H9 (cell line): ENCODE results near the gene SEC11A. TPM values are rescaled to one million over a fixed set of nuclear protein-coding genes. Genes with fewer than 3 reads are reported as not detected.
A peak's percentile ranks its signal among the peaks of the same experiment; 100 is the strongest.

ENCODE experiments used
- DNase-seq: peaks from one replicate; pipeline ENCODE4 v3.0.0-alpha.2; 2017
- H2AFZ ChIP-seq: one replicate; pipeline ENCODE4 v1.6.1; 2013; ENCODE audit warnings: mild to moderate bottlenecking, low read length, control low read depth, moderate library complexity
- H2AK5ac ChIP-seq: 2 replicates; pipeline ENCODE4 v1.6.1; 2013; ENCODE audit warnings: low read length, control low read depth, mixed read lengths; ENCODE audit not compliant: insufficient read length
- H2BK120ac ChIP-seq: one replicate; pipeline ENCODE4 v1.6.1; 2013; ENCODE audit warnings: low read depth, mild to moderate bottlenecking, low read length, control low read depth, inconsistent platforms; ENCODE audit not compliant: poor library complexity, severe bottlenecking
- H2BK12ac ChIP-seq: 2 replicates; pipeline ENCODE4 v1.6.1; 2013; ENCODE audit warnings: low read length, control low read depth, mixed read lengths, low read depth; ENCODE audit not compliant: insufficient read length
- H2BK15ac ChIP-seq: 2 replicates; pipeline ENCODE4 v1.6.1; 2013; ENCODE audit warnings: low read depth, low read length, control low read depth
- H2BK20ac ChIP-seq: one replicate; pipeline ENCODE4 v1.6.1; 2013; ENCODE audit warnings: low read depth, mild to moderate bottlenecking, low read length, control low read depth, inconsistent platforms; ENCODE audit not compliant: poor library complexity, severe bottlenecking
- H2BK5ac ChIP-seq: 2 replicates; pipeline ENCODE4 v1.6.1; 2013; ENCODE audit warnings: low read length, control low read depth, mixed read lengths; ENCODE audit not compliant: insufficient read length
- H3K14ac ChIP-seq: 2 replicates; pipeline ENCODE4 v1.6.1; 2013; ENCODE audit warnings: low read length, control low read depth; ENCODE audit not compliant: insufficient read depth
- H3K18ac ChIP-seq: 2 replicates; pipeline ENCODE4 v1.6.1; 2013; ENCODE audit warnings: low read depth, mild to moderate bottlenecking, mixed read lengths, low read length, control low read depth; ENCODE audit not compliant: insufficient read length
- H3K23ac ChIP-seq: 2 replicates; pipeline ENCODE4 v1.6.1; 2013; ENCODE audit warnings: low read length, control low read depth, mixed read lengths, low read depth; ENCODE audit not compliant: insufficient read length
- H3K23me2 ChIP-seq: 2 replicates; pipeline ENCODE4 v1.6.1; 2013; ENCODE audit warnings: low read depth, mild to moderate bottlenecking, mixed read lengths, low read length, control low read depth; ENCODE audit not compliant: insufficient read length, poor library complexity, severe bottlenecking
- H3K27ac ChIP-seq: 2 replicates; pipeline ENCODE4 v1.5.1; 2013; ENCODE audit warnings: low read length, control low read depth, mixed read lengths, low read depth; ENCODE audit not compliant: insufficient read length
- H3K27me3 ChIP-seq: 2 replicates; pipeline ENCODE4 v1.6.1; 2013; ENCODE audit warnings: low read length, control low read depth, inconsistent platforms; ENCODE audit not compliant: insufficient read depth
- H3K4ac ChIP-seq: 2 replicates; pipeline ENCODE4 v1.6.1; 2013; ENCODE audit warnings: low read depth, mild to moderate bottlenecking, control low read depth, inconsistent platforms, low read length, moderate library complexity
- H3K4me1 ChIP-seq: 2 replicates; pipeline ENCODE4 v1.6.1; 2013; ENCODE audit warnings: low read length, control low read depth, inconsistent platforms; ENCODE audit not compliant: insufficient read depth
- H3K4me2 ChIP-seq: 2 replicates; pipeline ENCODE4 v1.6.1; 2013; ENCODE audit warnings: low read length, control low read depth, mixed read lengths; ENCODE audit not compliant: insufficient read length, insufficient read depth
- H3K56ac ChIP-seq: 2 replicates; pipeline ENCODE4 v1.6.1; 2013; ENCODE audit warnings: low read depth, mild to moderate bottlenecking, mixed read lengths, low read length, control low read depth; ENCODE audit not compliant: insufficient read length
- H3K79me1 ChIP-seq: 2 replicates; pipeline ENCODE4 v1.6.1; 2013; ENCODE audit warnings: low read depth, mild to moderate bottlenecking, moderate library complexity, low read length, control low read depth, inconsistent platforms; ENCODE audit not compliant: insufficient read depth, poor library complexity, severe bottlenecking
- H3K79me2 ChIP-seq: 2 replicates; pipeline ENCODE4 v1.6.1; 2013; ENCODE audit warnings: low read length, control low read depth, inconsistent platforms; ENCODE audit not compliant: insufficient read depth
- H3K9ac ChIP-seq: 2 replicates; pipeline ENCODE4 v1.6.1; 2013; ENCODE audit warnings: low read length, control low read depth, mixed read lengths; ENCODE audit not compliant: insufficient read length; ENCODE audit errors: extremely low read depth
- H3K9me3 ChIP-seq: one replicate; pipeline ENCODE4 v1.6.1; 2013; ENCODE audit warnings: low read depth, low read length, inconsistent platforms; ENCODE audit not compliant: control insufficient read depth
- H3T11ph ChIP-seq: one replicate; pipeline ENCODE4 v1.6.1; 2013; ENCODE audit warnings: mild to moderate bottlenecking, low read length, control low read depth, inconsistent platforms
- H4K20me1 ChIP-seq: one replicate; pipeline ENCODE4 v1.6.1; 2013; ENCODE audit not compliant: control insufficient read depth, insufficient read length, insufficient read depth
- H4K5ac ChIP-seq: 2 replicates; pipeline ENCODE4 v1.6.1; 2013; ENCODE audit warnings: low read depth, mild to moderate bottlenecking, mixed read lengths, low read length, control low read depth; ENCODE audit not compliant: insufficient read length
- H4K8ac ChIP-seq: replicated peaks from 2 replicates; pipeline ENCODE4 v1.6.1; 2013; ENCODE audit warnings: low read length, control low read depth, mixed read lengths, low read depth; ENCODE audit not compliant: insufficient read length
- H4K91ac ChIP-seq: 2 replicates; pipeline ENCODE4 v1.6.1; 2013; ENCODE audit warnings: low read depth, mild to moderate bottlenecking, moderate library complexity, mixed read lengths, low read length, control low read depth; ENCODE audit not compliant: insufficient read length
- H3K27ac Mint-ChIP-seq, 3 experiments: 2 replicates in 2 of 3; 3 replicates in 1 of 3; pipeline ENCODE4 v1.8.0; 2020 to 2021; ENCODE audit warnings: mixed read lengths in 3 of 3, mild to moderate bottlenecking in 1 of 3, moderate library complexity in 1 of 3
- H3K27me3 Mint-ChIP-seq: 2 replicates; pipeline ENCODE4 v1.8.0; 2021; ENCODE audit warnings: low read depth, mild to moderate bottlenecking, moderate library complexity, mixed read lengths
- H3K36me3 Mint-ChIP-seq, 3 experiments: 2 replicates in 2 of 3; 3 replicates in 1 of 3; pipeline ENCODE4 v1.8.0; 2020 to 2021; ENCODE audit warnings: low read depth in 3 of 3, mixed read lengths in 3 of 3; ENCODE audit not compliant: insufficient read depth in 1 of 3
- H3K4me1 Mint-ChIP-seq, 2 experiments: 2 replicates each; pipeline ENCODE4 v1.8.0; 2020; ENCODE audit warnings: mixed read lengths in 2 of 2
- H3K4me3 Mint-ChIP-seq, 2 experiments: 2 replicates in 1 of 2; 3 replicates in 1 of 2; pipeline ENCODE4 v1.8.0; 2020 to 2021; ENCODE audit warnings: mild to moderate bottlenecking in 2 of 2, mixed read lengths in 2 of 2, moderate library complexity in 1 of 2
- H3K9me3 Mint-ChIP-seq, 2 experiments: 2 replicates in 1 of 2; 3 replicates in 1 of 2; pipeline ENCODE4 v1.8.0; 2020; ENCODE audit warnings: mild to moderate bottlenecking in 2 of 2, mixed read lengths in 2 of 2, moderate library complexity in 1 of 2
- CTCF ChIP-seq: fragments of 200-600 bp; sonication (generic); conservative IDR thresholded peaks from 3 replicates; pipeline ENCODE4 v1.8.0; 2021; ENCODE audit warnings: antibody characterized with exemption, mild to moderate bottlenecking
- WGBS: extraction: QIAGEN DNeasy Blood & Tissue Kit; methylation state at CpG from one replicate; pipeline ENCODE4 v1.1.7; 2013; ENCODE audit warnings: missing lambda C conversion rate, low lambda C conversion rate, mixed read lengths; ENCODE audit not compliant: insufficient read length; ENCODE audit errors: extremely low coverage; 5-methylcytosine and 5-hydroxymethylcytosine counted together
- total RNA-seq: library from RNA; stranded (reverse); gene quantifications from 2 replicates; pipeline ENCODE4 v1.2.1, GENCODE V29; 2021

Gene SEC11A
- total RNA-seq, 1 experiment from 2014 or later = 250 TPM

GRCh38 chr15:84666373-84666772 lies 49.6 kb downstream of the SEC11A start:
- H3K79me1 ChIP-seq = no peaks in the 10 kb centered on the region
- no peak overlapping the region for H3K27ac ChIP-seq
- no peak overlapping the region for H3K4ac ChIP-seq
- H3K4me2 ChIP-seq = no peak overlapping the region
- H4K8ac ChIP-seq = no peak overlapping the region
- 0 out of 2 replicates have a peak, but pooled peaks cover 2% of the 10 kb centered on the region for H3K79me2 ChIP-seq
- no peak overlapping the region for H2AK5ac ChIP-seq
- H3K18ac ChIP-seq = no peak overlapping the region
- no peak overlapping the region for H2BK120ac ChIP-seq
- no peaks in the 10 kb centered on the region for H3K4me1 Mint-ChIP-seq
- H4K20me1 ChIP-seq = no peaks in the 10 kb centered on the region
- H3T11ph ChIP-seq = no peak overlapping the region
- no peaks in the 10 kb centered on the region for H3K4me1 ChIP-seq
- peaks cover 14 to 57% (median 52%) of the 10 kb centered on the region in 3 experiments; a peak in 6 of 7 replicates for H3K36me3 Mint-ChIP-seq
- H3K27ac Mint-ChIP-seq = peak overlapping the region in 2 of 3 experiments; percentile 33 to 34; a peak in 2 of 7 replicates
- no peak overlapping the region for H2BK12ac ChIP-seq
- H3K56ac ChIP-seq = no peak overlapping the region
- no peak overlapping the region for H2BK5ac ChIP-seq
- no peaks in the 10 kb centered on the region for H3K23me2 ChIP-seq
- no peak overlapping the region for H3K14ac ChIP-seq
- no peaks in the 10 kb centered on the region for H3K27me3 Mint-ChIP-seq
- H2AFZ ChIP-seq = no peak overlapping the region
- TF ChIP-seq CTCF = no peak
- H4K5ac ChIP-seq = no peak overlapping the region
- no peak overlapping the region for H3K4me3 Mint-ChIP-seq
- H3K27me3 ChIP-seq = no peaks in the 10 kb centered on the region
- no peak overlapping the region for H3K23ac ChIP-seq
- H2BK20ac ChIP-seq = no peak overlapping the region
- H2BK15ac ChIP-seq = no peak overlapping the region
- no CpG with 5 or more reads among the region's 2 CpGs for WGBS
- no peak overlapping the region for H3K9ac ChIP-seq
- H3K9me3 Mint-ChIP-seq = no peaks in the 10 kb centered on the region
- no peak overlapping the region for H4K91ac ChIP-seq
- DNase-seq = no peak
- H3K9me3 ChIP-seq = no peaks in the 10 kb centered on the region
